Measurements from ENCODE around the gene TBC1D9B. TPM values are rescaled to one million over a fixed set of nuclear protein-coding genes. Genes with fewer than 3 reads are reported as not detected.

The TBC1D9B gene
- total RNA-seq, 1 experiment from 2014 or later = 127 TPM

GRCh38 chr5:179820127-179820482 lies 87.6 kb downstream of the TBC1D9B start:
- Histone ChIP-seq H3K79me2 (ENCODE audit: insufficient read depth, low read length) (peaks cover 43% of the 10 kb centered on the region), H2AFZ (ENCODE audit: low read depth, low read length, poor library complexity, severe bottlenecking) (no peak overlapping the region), H3K9ac (ENCODE audit: low read length) (peak overlapping the region; percentile 97), H4K20me1 (ENCODE audit: insufficient read depth) (peaks cover 12% of the 10 kb centered on the region; the same call in 1 of the 2 replicates), H3K27me3 (ENCODE audit: insufficient read depth, low read length) (no peaks in the 10 kb centered on the region), H3K36me3 (ENCODE audit: control insufficient read depth in 1 of 2, insufficient read depth in 2 of 2, low read length in 2 of 2) (peaks cover 22 to 33% of the 10 kb centered on the region in 2 experiments; a peak in 3 of 4 replicates), H3K9me3 (ENCODE audit: control insufficient read depth in 1 of 2, insufficient read depth in 1 of 2, low read depth in 1 of 2, low read length in 2 of 2) (no peaks in the 10 kb centered on the region), H3K4me1 (ENCODE audit: control insufficient read depth in 1 of 2, insufficient read depth in 2 of 2, low read length in 2 of 2) (peaks cover 35 to 52% of the 10 kb centered on the region in 2 experiments), H3K4me3 (replicated peaks in 1 of 2; ENCODE audit: low read depth in 1 of 2, low read length in 2 of 2) (peak overlapping the region; percentile 76 to 87; a peak in 3 of 4 replicates), H3K4me2 (ENCODE audit: low read length) (peak overlapping the region; percentile 94), H3K27ac (ENCODE audit: low read depth, low read length) (peak overlapping the region; percentile 99), H3K9me2 (ENCODE audit: insufficient read depth) (no peaks in the 10 kb centered on the region)
- BruUV-seq (replicated peaks) = TSS peak; percentile 51
- DNase-seq (ENCODE audit: low read depth, low spot score) (no peak), ATAC-seq (peak; percentile 7)
- ChIA-PET RAD21 (ENCODE audit: low non-redundant PET in 1 of 2, low total read pairs in 2 of 2, uncharacterized antibody in 2 of 2, unreplicated experiment in 2 of 2) (interaction anchor here in 1 of 2 experiments (1.2 kb wide), 1 partner anchor 13 kb away, joined by 3 read pairs; the partner anchor contains the start of gene MGAT4B), POLR2A (interaction anchor here (1.0 to 2.5 kb wide), 6 partner anchors 9 to 197 kb away, joined by 3 to 18 read pairs (median 6); partner anchors contain the start of genes HNRNPH1 and MAML1), CTCF (interaction anchor here (0.6 to 2.2 kb wide), 2 partner anchors 18 to 24 kb away, joined by 4 to 8 read pairs; no protein-coding TSS in a partner anchor)
- intact Hi-C loops (cut with micrococcal nuclease) = loop anchor here (2.0 kb wide), 2 partner anchors 13 to 39 kb away; partner anchors contain the start of genes MGAT4B and MRNIP
- no peak for TF ChIP-seq ZFX (IDR thresholded peaks at IDR 0.05)
- TF ChIP-seq POLR2AphosphoS5 (IDR thresholded peaks at IDR 0.05; ENCODE audit: low read depth, low read length) = no peak
- TF ChIP-seq ZBTB33 (IDR thresholded peaks at IDR 0.05; ENCODE audit: extremely low read depth, insufficient replicate concordance, low read length) = no peak
- TF ChIP-seq CEBPB (IDR thresholded peaks at IDR 0.05; ENCODE audit: low read depth) = no peak
- no peak for TF ChIP-seq FOSL1 (IDR thresholded peaks at IDR 0.05; ENCODE audit: low read depth)
- TF ChIP-seq ZNF274 (IDR thresholded peaks at IDR 0.05; ENCODE audit: low read depth, low read length) = no peak
- TF ChIP-seq RAD21 (IDR thresholded peaks at IDR 0.05; ENCODE audit: low read depth) = no peak
- TF ChIP-seq YY1 (IDR thresholded peaks at IDR 0.05; ENCODE audit: extremely low read depth, insufficient replicate concordance, low read depth, low read length) = no peak
- TF ChIP-seq ATF3 (IDR thresholded peaks at IDR 0.05) = no peak
- no peak for TF ChIP-seq SRF (IDR thresholded peaks at IDR 0.05; ENCODE audit: low read depth)
- no peak for TF ChIP-seq ELF1 (IDR thresholded peaks at IDR 0.05; ENCODE audit: borderline replicate concordance, low read depth)
- TF ChIP-seq REST (IDR thresholded peaks at IDR 0.05; ENCODE audit: low read depth) = no peak
- no peak for TF ChIP-seq EZH2phosphoT487 (IDR thresholded peaks at IDR 0.05; ENCODE audit: borderline replicate concordance)
- no peak for TF ChIP-seq MAX (IDR thresholded peaks at IDR 0.05)
- TF ChIP-seq POLR2A (IDR thresholded peaks at IDR 0.05; ENCODE audit: borderline replicate concordance, extremely low read depth, insufficient read depth, insufficient read length) = no peak
- TF ChIP-seq EZH2 (IDR thresholded peaks at IDR 0.05) = no peak
- no peak for TF ChIP-seq EGR1 (IDR thresholded peaks at IDR 0.05; ENCODE audit: low read depth)
- no peak for TF ChIP-seq CTCF (IDR thresholded peaks at IDR 0.05 in 2 of 3, conservative IDR thresholded peaks at IDR 0.05 in 1 of 3; ENCODE audit: borderline replicate concordance in 1 of 3, insufficient read depth in 1 of 3, low read depth in 2 of 3, low read length in 2 of 3)
- TF ChIP-seq CBX3 (IDR thresholded peaks at IDR 0.05; ENCODE audit: low read depth) = no peak
- no peak for TF ChIP-seq TCF7L2 (IDR thresholded peaks at IDR 0.05; ENCODE audit: borderline replicate concordance, extremely low read depth, insufficient read depth, insufficient read length)

Measured in HCT116 (cell line).